Body of pancreas (tissue), 4 donors: ENCODE data around the gene HIPK1. TPM values are rescaled to one million over a fixed set of nuclear protein-coding genes. Genes with fewer than 3 reads are reported as not detected.
A peak's percentile ranks its signal among the peaks of the same experiment; 100 is the strongest.

ENCODE experiments used
- ATAC-seq: fragments of 150-250 bp; one replicate; pipeline ENCODE4 v1.9.1; 2016
- DNase-seq, 4 donors: peaks; one replicate each; pipeline ENCODE4 v3.0.0-alpha.2; 2019
- H3K27ac ChIP-seq, 4 donors: fragments of 200-600 bp; sonication (generic); 1 replicate in 3 of 4; 2 replicates in 1 of 4; pipeline versions ENCODE4 v1.5.1 to v1.6.1; 2016 to 2019; ENCODE audit warnings: mild to moderate bottlenecking in 1 of 4, mixed read lengths in 1 of 4, moderate library complexity in 1 of 4
- H3K27me3 ChIP-seq, 2 donors: fragments of 200-600 bp; sonication (generic); one replicate each; pipeline ENCODE4 v1.6.0; 2016; ENCODE audit warnings: mild to moderate bottlenecking in 1 of 2
- H3K36me3 ChIP-seq, 2 donors: fragments of 200-600 bp; sonication (generic); replicated peaks in 1 of 2; 2 replicates each; pipeline ENCODE4 v1.5.1; 2016; ENCODE audit warnings: low read depth in 2 of 2; ENCODE audit not compliant: insufficient read depth in 1 of 2
- H3K4me1 ChIP-seq: fragments of 200-600 bp; sonication (generic); one replicate; pipeline ENCODE4 v1.6.0; 2016
- H3K4me3 ChIP-seq, 2 donors: fragments of 200-600 bp; sonication (generic); 1 replicate in 1 of 2; 2 replicates in 1 of 2; pipeline ENCODE4 v1.5.1; 2016 to 2019
- H3K9me3 ChIP-seq, 3 donors: fragments of 200-600 bp; sonication (generic); 1 replicate in 2 of 3; 2 replicates in 1 of 3; pipeline ENCODE4 v1.5.1; 2016
- POLR2A ChIP-seq, 3 donors: fragments of 450-650 bp; IDR thresholded peaks; one replicate each; pipeline ENCODE4 v1.6.1; 2016; ENCODE audit warnings: antibody characterized with exemption in 3 of 3, mild to moderate bottlenecking in 2 of 3
- WGBS, 2 donors: methylation state at CpG; one replicate each; pipeline ENCODE4 v1.1.5; 2017; 5-methylcytosine and 5-hydroxymethylcytosine counted together
- intact Hi-C: fragments of 100-400 bp; cut with DNase I; formaldehyde crosslinking; loops from one replicate; pipeline ENCODE4 v1.15.1; 2023
- total RNA-seq, 2 donors: library from RNA; depleted of rRNA; stranded (reverse); fragments of >200 nt; gene quantifications; one replicate each; pipeline ENCODE4 v1.1.0, GENCODE V29; 2016
- TF ChIP-seq, protein P1 (sequence below), 7 experiments: fragments of 450-650 bp in 4 of 7; fragments of 200-600 bp in 3 of 7; sonication (generic) in 3 of 7; IDR thresholded peaks; one replicate each; pipeline ENCODE4 v1.5.1; 2016 to 2019; ENCODE audit warnings: antibody characterized with exemption in 7 of 7

HIPK1 gene
- total RNA-seq, 2 donors from 2014 or later: 22.7 to 30.1 TPM

DNA sequence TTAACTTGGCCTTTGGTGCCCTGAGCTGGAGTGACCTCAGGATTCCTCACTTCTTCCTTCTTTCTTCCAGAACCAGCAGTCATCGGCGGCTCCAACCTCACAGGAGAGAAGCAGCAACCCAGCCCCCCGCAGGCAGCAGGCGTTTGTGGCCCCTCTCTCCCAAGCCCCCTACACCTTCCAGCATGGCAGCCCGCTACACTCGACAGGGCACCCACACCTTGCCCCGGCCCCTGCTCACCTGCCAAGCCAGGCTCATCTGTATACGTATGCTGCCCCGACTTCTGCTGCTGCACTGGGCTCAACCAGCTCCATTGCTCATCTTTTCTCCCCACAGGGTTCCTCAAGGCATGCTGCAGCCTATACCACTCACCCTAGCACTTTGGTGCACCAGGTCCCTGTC is 43.8 kb downstream of the HIPK1 start:
- Histone ChIP-seq H3K27me3 (no peaks in the 10 kb centered on the region), H3K27ac (no peak overlapping the region), H3K4me1 (peaks cover 11% of the 10 kb centered on the region), H3K9me3 (no peaks in the 10 kb centered on the region), H3K4me3 (no peak overlapping the region), H3K36me3 (peaks cover 19 to 39% of the 10 kb centered on the region in 2 donors)
- WGBS, 2 donors: 90 to 93% methylated on average over 9 of the region's 9 CpGs
- intact Hi-C loops: no loop called here
- no peak for TF ChIP-seq POLR2A (IDR thresholded peaks at IDR 0.05)
- TF ChIP-seq, protein P1, sequence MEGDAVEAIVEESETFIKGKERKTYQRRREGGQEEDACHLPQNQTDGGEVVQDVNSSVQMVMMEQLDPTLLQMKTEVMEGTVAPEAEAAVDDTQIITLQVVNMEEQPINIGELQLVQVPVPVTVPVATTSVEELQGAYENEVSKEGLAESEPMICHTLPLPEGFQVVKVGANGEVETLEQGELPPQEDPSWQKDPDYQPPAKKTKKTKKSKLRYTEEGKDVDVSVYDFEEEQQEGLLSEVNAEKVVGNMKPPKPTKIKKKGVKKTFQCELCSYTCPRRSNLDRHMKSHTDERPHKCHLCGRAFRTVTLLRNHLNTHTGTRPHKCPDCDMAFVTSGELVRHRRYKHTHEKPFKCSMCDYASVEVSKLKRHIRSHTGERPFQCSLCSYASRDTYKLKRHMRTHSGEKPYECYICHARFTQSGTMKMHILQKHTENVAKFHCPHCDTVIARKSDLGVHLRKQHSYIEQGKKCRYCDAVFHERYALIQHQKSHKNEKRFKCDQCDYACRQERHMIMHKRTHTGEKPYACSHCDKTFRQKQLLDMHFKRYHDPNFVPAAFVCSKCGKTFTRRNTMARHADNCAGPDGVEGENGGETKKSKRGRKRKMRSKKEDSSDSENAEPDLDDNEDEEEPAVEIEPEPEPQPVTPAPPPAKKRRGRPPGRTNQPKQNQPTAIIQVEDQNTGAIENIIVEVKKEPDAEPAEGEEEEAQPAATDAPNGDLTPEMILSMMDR (IDR thresholded peaks at IDR 0.05): no peak
- DNase-seq (no peak), ATAC-seq (no peak)

GRCh38 chr1:113975211-113975895 is 46.2 kb downstream of the HIPK1 start:
- WGBS, 2 donors: 45 to 56% methylated on average over 4 of the region's 4 CpGs
- Histone ChIP-seq H3K4me3 (no peak overlapping the region), H3K36me3 (peaks cover 18 to 19% of the 10 kb centered on the region in 2 donors), H3K27ac (peak overlapping the region in 1 of 4 donors; percentile 0), H3K9me3 (no peaks in the 10 kb centered on the region), H3K27me3 (no peaks in the 10 kb centered on the region), H3K4me1 (peaks cover 20% of the 10 kb centered on the region)
- TF ChIP-seq POLR2A (IDR thresholded peaks at IDR 0.05): no peak
- TF ChIP-seq, protein P1 (IDR thresholded peaks at IDR 0.05): no peak
- DNase-seq (no peak), ATAC-seq (no peak)
- intact Hi-C loops: no loop called here

- Histone ChIP-seq H3K36me3 (peaks cover 10% of the 10 kb centered on the region in 2 donors), H3K4me3 (no peak overlapping the region), H3K9me3 (no peaks in the 10 kb centered on the region), H3K27ac (no peak overlapping the region), H3K27me3 (no peaks in the 10 kb centered on the region), H3K4me1 (peaks cover 20% of the 10 kb centered on the region)
- 61 to 65% methylated on average over 4 of the region's 4 CpGs for WGBS, 2 donors
- intact Hi-C loops: no loop called here
- ATAC-seq (no peak), DNase-seq (peak in 1 of 4 donors; percentile 20)
- TF ChIP-seq POLR2A (IDR thresholded peaks at IDR 0.05): no peak
- TF ChIP-seq, protein P1 (IDR thresholded peaks at IDR 0.05): peak in 3 of 7 experiments; percentile 6 to 17 (median 17)
These were observed 47.6 kb downstream of the HIPK1 start for GRCh38 chr1:113976609-113977278.

GRCh38 chr1:113977906-113978305 is 48.8 kb downstream of the HIPK1 start:
- intact Hi-C loops: no loop called here
- H3K27ac ChIP-seq: peak overlapping the region in 1 of 4 donors; percentile 76
- ATAC-seq: no peak

More at GRCh38 chr1:113977906-113978305, 48.8 kb downstream of the HIPK1 start:
- H3K27me3 ChIP-seq: no peaks in the 10 kb centered on the region
- TF ChIP-seq, protein P1 (IDR thresholded peaks at IDR 0.05): no peak
- no peak for TF ChIP-seq POLR2A (IDR thresholded peaks at IDR 0.05)
- DNase-seq: no peak
- 59 to 71% methylated on average over 3 of the region's 3 CpGs for WGBS, 2 donors
- peaks cover 28% of the 10 kb centered on the region for H3K4me1 ChIP-seq
- H3K36me3 ChIP-seq: peaks cover 0 to 6% of the 10 kb centered on the region in 2 donors
- H3K9me3 ChIP-seq: no peaks in the 10 kb centered on the region
- H3K4me3 ChIP-seq: no peak overlapping the region
